NCI-H146 (cell line): Measurements from ENCODE around the gene HESX1.

ENCODE experiments used
- DNase-seq: peaks from one replicate; lab custom pipeline; 2025; lab: John Stamatoyannopoulos, UW

HESX1 gene

DNA sequence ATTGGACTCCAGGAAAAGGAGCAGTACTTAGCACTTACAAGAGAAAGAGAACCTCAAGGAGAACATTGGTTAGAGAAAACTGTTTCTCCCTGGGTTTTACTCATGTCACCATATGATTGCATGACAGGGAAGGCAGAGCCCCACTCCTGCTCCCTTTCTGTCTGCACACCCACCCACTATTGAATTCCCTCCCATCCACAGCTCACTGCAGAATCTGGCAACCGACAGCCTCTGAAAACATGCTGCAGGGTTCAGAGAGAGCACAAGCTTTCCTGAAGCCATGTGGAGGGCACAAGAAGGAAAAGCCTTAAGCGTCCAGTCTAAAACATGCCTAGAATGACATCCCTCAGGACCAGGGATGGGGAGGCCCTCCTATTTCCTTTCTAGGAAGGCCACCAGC is 31.6 kb downstream of the HESX1 start:
- DNase-seq, result no peak

DNA sequence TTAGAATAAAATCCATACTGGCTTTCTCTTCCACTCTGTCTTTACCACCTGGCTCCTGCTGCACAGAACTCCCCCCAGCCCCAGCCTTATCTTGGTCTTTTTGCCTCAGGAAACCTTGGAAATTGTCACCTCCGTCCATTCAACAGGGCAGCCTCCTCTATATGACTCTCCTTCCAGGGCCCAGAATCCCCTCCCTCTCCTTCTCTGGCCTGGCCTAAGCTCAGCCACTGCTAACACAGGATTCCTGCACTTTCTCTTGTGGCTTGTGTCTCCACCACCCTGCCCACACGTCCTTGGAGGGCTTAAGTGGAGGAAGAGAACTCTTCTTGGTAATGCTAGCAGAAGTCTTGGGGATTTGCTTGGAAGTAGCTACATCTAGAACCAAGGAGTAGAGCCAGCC is 33.1 kb downstream of the HESX1 start:
- DNase-seq, result no peak

DNA sequence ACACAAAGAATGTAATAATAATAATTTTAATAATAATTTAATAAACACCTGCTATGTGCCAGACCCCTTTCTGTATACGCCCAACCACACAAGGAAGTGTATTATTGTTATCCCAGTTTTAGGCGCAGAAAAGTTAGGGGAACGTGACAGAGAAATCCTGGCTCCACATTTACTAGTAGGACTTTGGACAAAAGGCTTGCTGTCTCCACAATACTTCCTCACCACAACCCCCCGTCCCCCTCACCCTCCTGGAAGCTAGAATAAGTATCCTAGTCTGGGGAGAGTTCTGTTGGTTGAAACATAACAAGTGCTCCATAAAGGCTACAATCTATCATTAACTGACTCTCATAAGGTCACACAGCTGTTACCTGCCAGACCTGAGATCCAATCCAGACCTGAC is 34.1 kb downstream of the HESX1 start:
- DNase-seq, result no peak

DNA sequence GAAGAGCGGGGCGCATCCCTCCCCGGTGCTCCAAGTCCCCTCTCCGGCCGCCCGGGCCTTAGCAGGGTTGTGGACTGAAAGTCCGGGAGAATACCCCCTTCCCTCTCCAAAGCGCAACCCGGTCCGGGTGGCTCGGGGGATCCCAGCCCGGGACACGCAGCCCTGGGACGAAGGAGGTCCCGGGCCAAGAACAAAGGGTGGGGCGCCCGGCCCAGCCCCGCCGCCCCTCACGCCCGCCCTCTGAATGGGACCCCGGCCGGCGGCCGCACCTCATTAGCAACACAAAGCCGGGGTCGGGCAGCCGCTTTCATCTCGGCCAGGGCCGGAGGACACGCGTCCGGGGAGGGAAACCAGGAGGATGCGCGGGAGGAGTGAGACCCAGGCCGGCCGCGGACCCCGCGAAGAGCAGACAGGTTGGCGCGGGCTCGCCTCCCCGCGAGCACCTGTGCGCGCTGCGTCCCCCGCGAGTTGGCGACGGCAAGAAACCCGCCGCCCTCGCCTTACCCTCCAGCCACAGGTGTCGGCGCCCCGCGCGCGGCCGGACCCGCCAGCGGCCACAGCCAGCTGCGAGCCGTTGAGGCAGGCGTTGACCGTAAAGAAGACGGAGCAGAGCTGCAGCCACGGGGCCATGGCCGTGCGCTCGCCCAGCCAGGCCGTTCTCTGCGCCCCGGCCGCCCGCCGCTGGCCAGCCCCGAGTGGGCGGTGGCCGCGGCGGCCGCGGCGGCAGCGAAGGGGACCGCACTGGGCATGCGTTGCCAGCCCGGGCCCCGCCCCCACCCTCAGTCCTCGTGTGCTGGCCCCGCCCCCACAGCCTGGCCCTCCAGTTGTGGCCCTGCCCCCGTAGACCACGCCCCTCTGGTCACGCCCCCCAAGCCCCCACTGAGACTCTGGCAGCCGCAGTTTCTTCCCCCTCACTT is 34.9 kb downstream of the HESX1 start, which contains the start of gene IL17RD:
IL17RD (minus strand) TSS at position 697 of the 917 bp plus-strand sequence; CDS start at position 630, 67 bp downstream.
- DNase-seq, result peak; percentile 90

DNA sequence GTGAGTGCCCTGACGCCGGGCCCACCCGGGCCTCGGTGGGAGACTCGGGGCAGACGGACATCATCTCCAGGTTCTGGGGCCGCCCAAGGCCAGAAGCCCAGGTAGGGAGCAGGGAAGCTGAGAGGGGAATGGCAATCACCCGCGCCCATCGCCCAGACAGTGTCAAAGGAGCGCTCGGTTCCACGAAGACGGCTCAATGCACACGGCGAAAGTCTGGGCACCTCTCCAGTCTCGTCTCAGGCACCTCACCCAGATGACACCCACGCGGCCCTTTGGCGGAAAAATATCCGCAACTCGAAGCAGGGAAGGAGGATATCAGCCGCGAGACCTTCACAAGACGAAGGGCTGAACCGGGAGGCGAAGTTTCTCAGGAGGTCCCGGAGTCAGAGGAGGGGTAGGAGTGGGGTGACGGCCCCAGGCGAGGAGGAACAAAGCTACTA is 35.5 kb downstream of the HESX1 start:
- DNase-seq, result no peak

DNA sequence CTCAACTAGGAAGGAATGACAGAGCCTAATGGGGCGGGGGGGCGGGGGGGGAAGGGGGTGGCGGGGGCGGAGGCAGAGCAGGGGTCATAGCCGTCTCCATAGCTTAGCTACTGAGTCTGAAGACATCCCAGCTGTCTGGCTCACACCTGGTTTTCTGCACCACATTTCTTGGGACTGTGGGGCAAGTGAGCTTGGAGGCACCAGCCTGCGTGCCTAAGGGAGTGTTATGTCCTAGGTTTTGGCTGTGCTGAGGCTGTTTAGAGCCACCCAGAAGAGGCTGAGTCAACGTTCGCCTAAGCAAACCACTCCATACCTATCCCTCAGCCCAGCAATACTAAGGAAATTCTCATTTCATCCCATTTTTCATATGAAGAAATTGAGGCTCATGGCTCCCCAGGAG is 36.0 kb downstream of the HESX1 start:
- DNase-seq, result no peak

DNA sequence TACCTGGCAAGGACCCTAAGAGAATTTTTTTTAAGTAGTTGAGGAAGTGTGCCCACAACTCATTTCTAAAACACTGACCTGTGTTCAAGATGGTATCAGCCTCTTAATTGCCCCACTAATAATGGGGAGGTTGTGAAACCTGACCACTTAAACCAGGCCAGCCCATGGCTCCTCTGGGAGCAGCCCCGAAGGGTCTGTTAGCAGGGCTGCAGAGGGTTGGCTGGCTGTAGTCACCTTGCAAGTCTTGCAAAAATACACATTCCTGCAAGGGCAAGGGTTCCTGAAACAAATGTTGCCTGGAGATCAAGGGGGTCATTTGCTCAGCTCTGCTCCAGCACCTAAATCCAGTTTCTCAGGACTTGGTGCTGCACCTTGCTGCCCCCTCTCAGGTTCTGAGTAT is 37.9 kb downstream of the HESX1 start:
- DNase-seq, result no peak

DNA sequence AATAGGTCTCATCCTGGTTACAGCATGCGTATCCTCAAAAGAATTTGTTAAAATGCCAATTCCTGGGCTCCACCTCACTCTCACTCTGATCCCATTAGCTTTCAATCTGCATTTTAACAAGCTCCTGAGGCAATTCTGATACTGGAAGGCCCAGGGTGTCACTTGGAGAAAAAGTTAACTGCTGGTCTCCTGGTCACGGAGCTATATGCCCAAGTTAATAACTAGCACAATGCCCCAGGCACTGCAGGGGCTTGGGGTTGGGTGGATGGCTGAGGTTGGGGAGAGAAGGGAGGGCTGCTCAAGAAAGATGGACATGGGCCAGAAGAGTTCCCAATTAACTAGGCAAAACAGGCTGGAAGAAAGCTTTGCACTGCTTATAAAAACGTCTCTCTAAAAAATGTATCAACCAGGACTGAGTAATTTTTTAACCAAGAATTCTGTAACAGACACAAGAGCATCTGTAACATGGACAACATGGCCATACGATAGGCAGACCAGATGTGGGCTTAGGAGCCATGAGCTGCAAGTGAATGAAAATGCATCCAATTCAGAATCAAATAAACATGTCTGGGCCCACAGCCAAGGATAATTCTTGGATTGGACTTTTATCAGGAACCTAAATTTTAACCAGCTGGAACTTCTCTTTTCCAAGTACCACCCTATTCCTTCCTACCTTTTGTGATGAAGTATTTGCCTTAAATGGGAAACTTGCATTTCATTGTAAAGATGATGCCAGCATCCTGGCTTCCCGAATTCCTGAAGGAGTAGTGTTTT is 38.8 kb downstream of the HESX1 start:
- DNase-seq, result no peak

DNA sequence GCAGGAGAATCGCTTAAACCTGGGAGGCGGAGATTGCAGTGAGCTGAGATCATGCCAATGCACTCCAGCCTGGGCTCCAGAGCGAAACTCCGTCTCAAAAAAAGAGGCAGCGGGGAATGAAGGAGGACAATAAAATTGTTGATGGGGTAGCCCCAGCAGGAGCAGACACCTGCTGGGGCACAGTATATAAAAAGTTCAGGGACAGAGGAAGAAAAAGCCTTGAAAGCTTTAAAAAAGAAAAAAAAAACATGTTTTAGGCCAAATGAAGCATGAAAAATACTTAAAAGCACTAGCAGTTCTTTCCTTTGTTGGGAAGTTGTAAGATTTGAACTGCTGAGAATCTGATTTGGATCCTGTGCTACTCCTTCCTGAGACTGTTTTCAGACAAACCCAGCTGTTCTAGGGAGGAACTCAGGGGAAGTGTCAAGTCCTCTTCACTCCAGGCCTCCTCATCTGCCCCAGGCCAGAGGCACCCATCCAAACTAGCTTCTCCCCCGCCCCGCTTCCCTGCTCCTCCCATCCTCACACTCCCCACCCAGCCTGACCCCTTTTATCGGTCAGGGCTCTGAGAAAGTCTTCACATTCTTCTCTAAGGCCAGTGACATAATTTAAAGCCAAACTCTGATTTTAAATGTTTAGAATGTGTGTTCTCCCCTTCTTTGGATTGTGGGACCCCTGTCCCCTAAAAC is 39.6 kb downstream of the HESX1 start:
- DNase-seq, result no peak

DNA sequence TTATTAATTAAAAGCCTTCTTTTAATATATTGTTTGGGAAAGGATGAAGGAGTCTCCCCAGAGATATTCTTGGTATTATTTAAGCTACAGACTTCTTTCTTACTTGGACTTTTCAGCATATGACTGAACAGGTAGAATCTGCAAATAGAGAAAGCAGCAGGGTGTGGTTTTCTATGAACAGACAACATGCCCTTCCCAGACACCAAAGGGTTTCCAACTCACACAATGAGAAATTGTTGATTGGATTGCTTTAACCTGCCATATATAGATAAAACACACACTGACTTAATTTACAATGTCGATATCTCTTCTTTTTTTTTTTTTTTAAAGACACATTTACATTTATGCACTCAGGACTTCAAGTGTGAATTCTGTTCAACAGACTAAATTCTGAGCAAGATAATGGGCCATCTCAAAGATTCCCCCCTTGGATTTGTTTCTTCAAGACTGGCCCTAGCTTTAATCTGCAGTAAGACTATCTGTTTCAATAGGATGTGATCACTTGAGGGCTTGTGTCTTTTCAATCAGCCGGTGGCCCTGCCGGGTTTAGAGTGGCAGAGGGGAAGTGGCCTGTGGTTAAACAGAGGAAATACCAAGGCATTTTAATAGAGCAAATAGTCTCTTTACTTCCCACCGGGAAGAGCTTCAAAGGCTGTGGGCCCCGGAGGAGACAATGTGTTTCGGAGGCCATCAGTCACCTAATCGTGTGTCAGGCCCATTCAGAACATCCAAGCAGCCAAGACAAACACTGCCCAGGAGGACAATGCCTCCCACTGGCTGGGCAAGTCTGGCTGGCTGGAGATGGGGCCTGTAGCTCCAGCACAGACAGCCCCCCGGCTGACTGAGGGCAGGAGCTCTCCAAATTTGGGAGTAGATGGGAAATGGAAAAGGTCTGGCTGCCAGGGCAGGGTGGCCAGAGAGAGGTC is 40.7 kb downstream of the HESX1 start:
- DNase-seq, result peak; percentile 65

DNA sequence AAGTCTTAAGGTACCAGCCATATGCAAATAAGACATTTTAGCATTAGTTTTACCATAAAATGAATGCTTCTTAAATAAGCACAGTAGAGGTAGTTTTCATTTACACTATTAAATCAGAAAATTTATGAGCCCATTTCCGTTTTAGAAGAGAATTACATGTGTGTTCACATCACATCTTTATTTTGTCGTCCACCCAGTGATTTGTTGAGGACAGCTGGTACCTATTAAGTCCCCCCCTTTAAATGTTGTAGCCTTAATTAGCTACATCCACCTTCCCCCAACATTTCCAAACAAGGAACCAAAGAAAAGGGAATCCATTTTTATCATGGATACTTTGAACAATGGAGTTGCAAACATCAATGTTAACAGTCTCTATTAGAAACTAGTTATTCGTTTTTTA is 41.5 kb downstream of the HESX1 start:
- peak; percentile 27 for DNase-seq

DNA sequence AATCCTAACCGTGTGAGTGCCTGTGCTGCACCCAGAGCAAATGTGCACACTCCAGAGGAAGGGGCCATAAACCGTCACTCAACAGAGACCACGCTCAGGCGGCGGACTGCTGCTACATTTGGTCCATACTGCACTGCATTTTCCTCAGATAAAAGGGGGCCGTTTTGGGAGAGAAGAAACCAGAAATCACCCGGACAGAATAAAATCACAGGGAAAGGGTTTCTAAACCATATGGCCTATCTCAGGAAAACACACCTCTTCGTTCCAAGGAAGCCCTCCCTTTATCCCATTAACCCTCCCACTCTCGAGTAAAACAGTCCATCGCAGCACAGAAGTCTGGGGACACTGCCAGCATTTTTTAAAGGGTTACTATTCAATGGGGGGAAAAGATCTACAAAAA is 42.2 kb downstream of the HESX1 start:
- DNase-seq, result no peak

DNA sequence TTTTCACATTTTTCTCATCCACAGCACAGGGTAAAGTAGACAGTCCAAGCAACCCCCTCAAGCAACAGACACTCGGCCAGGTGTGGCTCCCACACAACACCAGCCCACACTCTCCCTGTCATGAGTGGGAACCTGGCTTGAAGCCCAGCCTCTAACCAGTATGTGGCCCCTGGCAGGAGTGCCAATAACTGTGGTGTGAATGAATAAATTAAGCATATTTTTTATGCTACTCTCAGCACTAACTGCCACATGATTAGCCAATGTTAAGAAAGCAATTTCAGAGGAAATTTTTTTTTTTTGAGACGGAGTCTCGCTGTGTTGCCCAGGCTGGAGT is 44.5 kb downstream of the HESX1 start:
- DNase-seq, result no peak

DNA sequence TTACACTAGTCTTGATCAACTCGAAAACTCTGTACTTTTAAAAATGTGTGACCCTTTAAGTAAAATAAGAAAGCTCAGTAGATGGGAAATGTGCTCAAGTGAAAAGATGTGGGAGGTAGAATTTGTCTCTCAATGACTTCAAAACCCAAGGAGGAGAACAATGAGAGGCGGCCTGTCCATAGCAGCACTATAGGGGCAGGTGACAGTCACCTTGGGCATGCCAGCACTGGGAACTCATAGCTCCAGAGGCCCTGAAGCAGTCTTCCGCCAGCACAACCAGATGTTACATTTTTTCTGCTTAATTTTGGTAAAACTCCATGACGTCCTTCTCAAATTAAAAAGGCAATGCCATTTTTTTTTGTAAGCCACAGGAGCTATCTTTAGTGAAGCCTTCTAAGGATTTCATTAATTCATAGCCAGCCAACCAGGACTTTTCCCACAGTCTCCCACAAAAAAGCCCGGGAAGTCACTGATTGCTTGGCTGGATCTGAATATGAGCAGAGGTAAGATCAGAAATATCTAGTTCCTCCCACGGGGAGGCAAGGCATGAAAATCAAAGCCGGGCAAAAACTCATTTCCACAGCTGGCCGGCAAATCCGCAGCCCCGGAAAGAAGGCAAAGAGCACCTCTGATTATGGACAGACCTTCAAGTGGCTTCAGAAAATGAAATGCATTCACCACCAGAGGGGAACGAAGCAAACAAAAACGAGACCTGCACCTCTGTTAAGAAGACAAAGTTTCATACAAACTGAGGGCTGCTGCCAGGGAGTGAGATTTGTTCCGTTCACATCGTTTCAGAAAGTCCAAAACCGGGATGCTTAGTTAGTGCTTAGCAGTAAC is 45.1 kb downstream of the HESX1 start:
- DNase-seq, result no peak

DNA sequence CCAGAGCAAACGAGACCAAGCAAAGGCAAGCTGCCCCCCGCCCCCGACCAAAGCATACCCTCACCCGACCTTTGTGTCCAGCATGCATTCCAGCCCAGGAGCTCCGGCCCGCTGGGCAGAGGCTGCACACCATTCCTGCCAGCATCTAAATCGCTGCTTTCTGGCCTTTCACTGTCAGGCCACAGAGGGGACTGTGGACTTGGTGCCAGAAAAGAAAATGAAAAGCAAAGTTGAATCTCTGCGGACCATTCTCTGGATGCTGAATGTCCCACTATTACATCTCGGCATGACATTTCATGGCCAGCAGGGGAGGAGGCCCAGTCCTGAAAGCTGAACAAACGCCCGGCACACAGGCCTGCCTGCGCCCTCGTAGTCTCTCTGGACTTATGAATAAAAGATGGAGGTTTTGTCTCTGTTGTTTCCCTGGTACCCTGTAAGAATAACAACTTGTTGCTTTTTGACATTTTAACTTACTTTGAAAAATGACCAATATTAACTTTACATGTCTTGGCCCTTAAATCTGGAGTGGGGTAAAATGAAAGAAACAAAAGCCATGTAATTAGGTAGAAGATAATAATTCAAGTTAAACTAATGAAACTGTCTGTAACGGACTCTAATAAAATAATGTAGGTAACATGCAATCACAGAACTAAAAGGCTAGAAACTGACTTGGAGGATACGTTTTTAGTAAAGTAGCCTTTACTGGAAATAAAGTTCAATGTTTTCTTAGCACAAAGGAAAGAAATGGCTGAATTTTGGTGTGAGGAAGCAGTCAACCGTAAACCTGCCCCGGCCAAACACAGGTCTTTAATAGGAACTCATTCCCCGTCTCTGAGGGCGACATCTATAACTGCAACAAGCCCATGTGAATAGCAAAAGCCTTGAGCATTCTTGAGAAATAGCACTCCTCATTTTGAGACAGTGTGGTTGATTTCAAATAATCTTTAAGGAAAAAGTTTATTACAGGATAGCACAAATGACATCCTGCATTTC is 47.3 kb downstream of the HESX1 start:
- DNase-seq, result peak; percentile 21

DNA sequence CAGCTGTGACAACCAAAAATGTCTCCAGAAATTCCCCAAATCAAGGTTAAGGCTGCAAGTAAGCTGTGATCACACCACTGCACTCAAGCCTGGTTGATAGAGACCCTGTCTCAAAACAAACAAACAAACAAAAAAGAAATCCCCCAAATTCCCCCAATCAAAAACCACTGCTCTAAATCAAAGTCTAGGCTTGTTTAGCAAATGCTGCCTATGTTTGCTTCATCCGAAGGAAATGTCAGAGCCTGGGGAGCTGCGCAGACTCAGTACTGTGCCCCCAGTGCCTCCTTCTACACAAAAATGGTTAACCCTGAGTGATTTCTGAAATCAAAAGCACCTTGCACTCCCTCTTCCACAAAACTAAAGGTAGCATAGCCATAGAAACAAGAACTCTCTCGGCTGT is 48.0 kb downstream of the HESX1 start:
- DNase-seq, result no peak

DNA sequence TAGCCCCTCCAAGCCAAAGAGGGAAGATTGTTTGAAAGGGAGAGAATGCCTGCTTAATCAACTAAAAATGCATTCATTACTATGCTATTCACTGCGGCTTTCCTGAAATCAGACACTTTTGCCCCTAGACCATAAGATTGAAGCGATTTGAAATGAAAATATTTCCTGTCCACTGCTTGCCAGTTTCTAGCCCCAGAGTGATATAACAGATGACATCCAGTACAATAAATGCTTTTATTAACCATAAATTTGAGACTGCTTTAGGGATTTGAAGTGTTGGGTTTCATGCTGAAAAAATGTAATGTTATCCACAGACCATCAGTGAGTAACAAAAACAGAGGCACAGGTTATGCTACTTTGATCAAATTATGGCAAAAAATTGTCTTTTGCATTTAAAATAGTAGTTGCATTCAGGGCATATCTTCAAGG is 48.7 kb downstream of the HESX1 start:
- no peak for DNase-seq

DNA sequence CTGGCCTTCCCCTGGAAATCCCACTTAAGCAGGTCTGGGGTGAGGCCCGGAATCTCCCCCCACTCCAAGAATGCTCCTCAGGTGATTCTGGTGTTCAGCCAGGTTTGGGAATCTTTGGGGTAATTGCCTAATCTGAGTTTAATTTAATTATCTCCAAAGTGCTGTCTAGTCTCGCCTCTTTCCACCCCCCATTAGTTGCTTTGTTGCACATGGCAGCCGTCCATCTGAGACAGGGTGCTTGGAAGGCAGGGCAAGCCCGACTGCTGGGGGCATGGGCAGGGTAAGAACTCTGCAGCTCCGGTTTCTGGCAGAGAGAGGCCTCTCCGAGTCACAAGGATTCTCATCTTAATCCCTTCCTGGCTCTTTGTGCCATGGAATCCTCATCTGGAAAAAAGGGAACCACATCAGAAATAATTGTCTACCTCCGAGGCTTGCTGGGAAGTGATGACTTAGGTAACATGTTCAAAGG is 49.6 kb downstream of the HESX1 start:
- DNase-seq, result no peak
